B cell (primary cell): ENCODE data around the gene WFDC8. TPM values are rescaled to one million over a fixed set of nuclear protein-coding genes. Genes with fewer than 3 reads are reported as not detected.

Experiments used
- ATAC-seq: fragments of 200-7000 bp; cut with Tn5 transposase; one replicate; pipeline ENCODE4 v1.10.0; 2021; ENCODE audit warnings: low read depth, mild to moderate bottlenecking, moderate number of reproducible peaks, moderate library complexity
- CTCF ChIA-PET: fragments of 350-600 bp; sonication (Branson Sonifier 250); formaldehyde crosslinking; loops from one replicate; lab custom pipeline; 2021; ENCODE audit warnings: antibody characterized with exemption, inconsistent platforms; lab: Charles Lee
- POLR2A ChIA-PET: fragments of 350-600 bp; sonication (Branson Sonifier 250); formaldehyde crosslinking; loops from one replicate; lab custom pipeline; 2021; ENCODE audit warnings: antibody characterized with exemption; lab: Charles Lee
- DNase-seq: peaks from one replicate; pipeline ENCODE4 v3.0.0; 2013
- H2AFZ ChIP-seq: 2 replicates; pipeline ENCODE4 v1.6.1; 2012; ENCODE audit warnings: mild to moderate bottlenecking, low read depth, low read length; ENCODE audit not compliant: insufficient read depth, poor library complexity, severe bottlenecking
- H3K27ac ChIP-seq, 2 donors: 1 replicate in 1 of 2; 2 replicates in 1 of 2; pipeline ENCODE4 v1.5.1; 2012 to 2013; ENCODE audit warnings: low read length in 2 of 2, mild to moderate bottlenecking in 2 of 2, moderate library complexity in 1 of 2
- H3K27me3 ChIP-seq, 4 experiments: fragments of 200-600 bp in 1 of 4; sonication (generic) in 1 of 4; replicated peaks in 1 of 4; 1 replicate in 2 of 4; 2 replicates in 2 of 4; pipeline versions ENCODE4 v1.6.1 to v1.7.0; 2013 to 2016; ENCODE audit warnings: low read length in 3 of 4, mild to moderate bottlenecking in 2 of 4, mixed read lengths in 1 of 4, moderate library complexity in 1 of 4; ENCODE audit not compliant: insufficient read depth in 4 of 4, control insufficient read depth in 3 of 4; ENCODE audit errors: control extremely low read depth in 1 of 4
- H3K36me3 ChIP-seq, 2 experiments: replicated peaks in 1 of 2; 1 replicate in 1 of 2; 2 replicates in 1 of 2; pipeline versions ENCODE4 v1.6.1 to v1.7.1; 2013; ENCODE audit warnings: low read length in 1 of 2; ENCODE audit not compliant: insufficient read depth in 2 of 2, control insufficient read depth in 1 of 2; ENCODE audit errors: control extremely low read depth in 1 of 2, extremely low read depth in 1 of 2
- H3K4me1 ChIP-seq, 2 donors: fragments of 200-600 bp in 1 of 2; sonication (generic) in 1 of 2; 1 replicate in 1 of 2; 2 replicates in 1 of 2; pipeline versions ENCODE4 v1.5.1 to v1.6.1; 2013 to 2017; ENCODE audit warnings: low read length in 2 of 2; ENCODE audit not compliant: control insufficient read depth in 2 of 2, insufficient read depth in 2 of 2
- H3K4me2 ChIP-seq: replicated peaks from 2 replicates; pipeline ENCODE3; 2012; ENCODE audit warnings: mild to moderate bottlenecking, low read depth, low read length; ENCODE audit not compliant: poor library complexity, severe bottlenecking
- H3K4me3 ChIP-seq, 5 experiments: fragments of 200-600 bp in 1 of 5; sonication (generic) in 1 of 5; 1 replicate in 3 of 5; 2 replicates in 2 of 5; pipeline versions ENCODE4 v1.5.1 to v1.7.0; 2011 to 2016; ENCODE audit warnings: low read length in 4 of 5, mild to moderate bottlenecking in 4 of 5, low read depth in 2 of 5, control low read depth in 1 of 5, moderate library complexity in 1 of 5; ENCODE audit not compliant: insufficient read depth in 1 of 5; ENCODE audit errors: control extremely low read depth in 1 of 5, extremely low read depth in 1 of 5
- H3K79me2 ChIP-seq: fragments of 200-600 bp; sonication (generic); one replicate; pipeline ENCODE4 v1.6.0; 2016; ENCODE audit warnings: low read length; ENCODE audit not compliant: control insufficient read depth, insufficient read depth
- H3K9ac ChIP-seq: fragments of 200-600 bp; sonication (generic); 2 replicates; pipeline ENCODE4 v1.6.1; 2017; ENCODE audit warnings: mild to moderate bottlenecking, low read length, moderate library complexity
- H3K9me3 ChIP-seq, 3 donors: one replicate each; pipeline versions ENCODE4 v1.6.1 to v1.7.1; 2013; ENCODE audit warnings: low read length in 2 of 3; ENCODE audit not compliant: control insufficient read depth in 2 of 3, insufficient read depth in 1 of 3; ENCODE audit errors: control extremely low read depth in 1 of 3
- H4K20me1 ChIP-seq: 2 replicates; pipeline ENCODE4 v1.6.0; 2012; ENCODE audit warnings: mild to moderate bottlenecking, low read length; ENCODE audit not compliant: insufficient read depth, control insufficient read depth, poor library complexity, severe bottlenecking
- H3K27ac Mint-ChIP-seq: one replicate; pipeline ENCODE4 v1.8.0; 2021; ENCODE audit warnings: mixed read lengths
- H3K27me3 Mint-ChIP-seq: one replicate; pipeline ENCODE4 v1.8.0; 2021; ENCODE audit warnings: mixed read lengths
- H3K4me1 Mint-ChIP-seq: one replicate; pipeline ENCODE4 v1.8.0; 2021; ENCODE audit warnings: mixed read lengths
- H3K4me3 Mint-ChIP-seq: one replicate; pipeline ENCODE4 v1.8.0; 2021; ENCODE audit warnings: mixed read lengths
- H3K9me3 Mint-ChIP-seq: one replicate; pipeline ENCODE4 v1.8.0; 2022; ENCODE audit warnings: mixed read lengths; ENCODE audit not compliant: insufficient read depth
- EZH2 ChIP-seq: IDR thresholded peaks from 2 replicates; pipeline ENCODE4 v1.6.1; 2012; ENCODE audit warnings: borderline replicate concordance, low read depth, mild to moderate bottlenecking, moderate library complexity, low read length; ENCODE audit not compliant: insufficient read depth, poor library complexity, severe bottlenecking
- WGBS: methylation state at CpG from one replicate; pipeline ENCODE4 v1.1.5; 2013; ENCODE audit warnings: missing lambda C conversion rate; ENCODE audit not compliant: insufficient coverage; 5-methylcytosine and 5-hydroxymethylcytosine counted together
- intact Hi-C: fragments of 100-400 bp; cut with micrococcal nuclease; formaldehyde crosslinking; loops from one replicate; pipeline ENCODE4 v1.10.0; 2022
- polyA plus RNA-seq: library from polyadenylated mRNA; depleted of rRNA; stranded (reverse); fragments of >200 nt; gene quantifications from 2 replicates; pipeline ENCODE4 v1.2.3, GENCODE V29; 2012
- total RNA-seq, 2 donors: library from RNA; stranded (reverse); fragments of 120-200 nt in 1 of 2; gene quantifications; 1 replicate in 1 of 2; 2 replicates in 1 of 2; pipeline versions ENCODE4 v1.2.3 to v1.2.4, GENCODE V29; 2013 to 2022
- TF ChIP-seq, protein P1 (sequence below): fragments of 200-600 bp; IDR thresholded peaks from one replicate; pipeline ENCODE4 v1.8.0; 2022; ENCODE audit warnings: antibody characterized with exemption, mild to moderate bottlenecking

The WFDC8 gene
- total and polyA plus RNA-seq, 2 donors (not counting 1 experiment from before 2014, with no cell fraction given) = not detected

DNA sequence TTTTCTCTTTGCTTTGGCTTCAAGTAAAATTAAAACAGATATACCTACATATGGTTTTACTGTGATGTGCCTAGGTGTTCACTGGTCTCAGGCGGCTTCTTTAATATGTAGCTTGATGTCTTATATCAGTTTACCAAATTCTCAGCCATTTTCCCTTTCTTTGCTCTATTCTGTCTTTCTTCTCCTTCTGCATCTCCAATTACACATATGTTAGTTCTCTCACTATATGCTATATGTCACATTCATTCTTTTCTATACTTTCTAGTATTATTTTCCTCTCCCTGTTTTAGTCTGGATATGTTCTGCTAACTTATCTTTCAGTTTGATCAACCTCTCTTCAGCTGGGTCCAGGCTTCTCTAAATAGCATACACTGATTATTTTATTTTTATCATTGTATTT is 14.4 kb upstream of the WFDC8 start:
- H3K27ac Mint-ChIP-seq = no peak overlapping the region
- no peak for ATAC-seq
- POLR2A ChIA-PET = no interaction called here

DNA sequence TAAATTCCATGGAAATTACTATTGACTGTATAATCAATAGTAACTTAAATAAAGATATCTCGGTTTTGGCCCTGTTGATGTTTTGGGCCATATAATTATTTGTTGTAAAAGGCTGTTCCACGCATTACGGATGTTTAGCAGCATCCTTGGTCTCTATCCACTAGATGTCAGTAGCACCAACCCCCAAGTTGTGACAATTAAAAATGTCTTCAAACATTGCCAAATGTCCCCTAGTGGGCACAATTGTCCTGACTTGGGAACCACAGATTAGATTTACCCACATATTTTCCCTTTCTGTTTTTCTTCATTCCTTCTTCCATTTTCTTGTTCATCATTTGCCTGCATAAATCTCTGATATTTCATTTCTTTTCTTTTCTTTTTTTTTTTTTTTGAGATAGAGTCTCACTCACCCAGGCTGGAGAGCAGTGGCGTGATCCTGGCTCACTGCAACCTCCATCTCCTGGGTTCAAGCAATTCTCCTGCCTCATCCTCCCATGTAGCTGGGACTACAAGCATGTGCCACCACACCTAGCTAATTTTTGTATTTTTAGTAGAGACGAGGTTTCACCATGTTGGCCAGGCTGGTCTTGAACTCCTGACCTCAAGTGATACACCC is 13.6 kb upstream of the WFDC8 start:
- H3K27ac ChIP-seq = no peak overlapping the region
- no peaks in the 10 kb centered on the region for H3K9me3 ChIP-seq
- TF ChIP-seq, protein P1, sequence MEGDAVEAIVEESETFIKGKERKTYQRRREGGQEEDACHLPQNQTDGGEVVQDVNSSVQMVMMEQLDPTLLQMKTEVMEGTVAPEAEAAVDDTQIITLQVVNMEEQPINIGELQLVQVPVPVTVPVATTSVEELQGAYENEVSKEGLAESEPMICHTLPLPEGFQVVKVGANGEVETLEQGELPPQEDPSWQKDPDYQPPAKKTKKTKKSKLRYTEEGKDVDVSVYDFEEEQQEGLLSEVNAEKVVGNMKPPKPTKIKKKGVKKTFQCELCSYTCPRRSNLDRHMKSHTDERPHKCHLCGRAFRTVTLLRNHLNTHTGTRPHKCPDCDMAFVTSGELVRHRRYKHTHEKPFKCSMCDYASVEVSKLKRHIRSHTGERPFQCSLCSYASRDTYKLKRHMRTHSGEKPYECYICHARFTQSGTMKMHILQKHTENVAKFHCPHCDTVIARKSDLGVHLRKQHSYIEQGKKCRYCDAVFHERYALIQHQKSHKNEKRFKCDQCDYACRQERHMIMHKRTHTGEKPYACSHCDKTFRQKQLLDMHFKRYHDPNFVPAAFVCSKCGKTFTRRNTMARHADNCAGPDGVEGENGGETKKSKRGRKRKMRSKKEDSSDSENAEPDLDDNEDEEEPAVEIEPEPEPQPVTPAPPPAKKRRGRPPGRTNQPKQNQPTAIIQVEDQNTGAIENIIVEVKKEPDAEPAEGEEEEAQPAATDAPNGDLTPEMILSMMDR = peak; percentile 75
- TF ChIP-seq EZH2 = no peak
- no peak overlapping the region for H2AFZ ChIP-seq
- peak; percentile 62 for DNase-seq
- no peak overlapping the region for H3K4me3 ChIP-seq
- no peaks in the 10 kb centered on the region for H3K9me3 Mint-ChIP-seq
- POLR2A ChIA-PET = no interaction called here
- H3K4me2 ChIP-seq = no peak overlapping the region
- H4K20me1 ChIP-seq = no peaks in the 10 kb centered on the region
- H3K27me3 Mint-ChIP-seq = peaks cover 33% of the 10 kb centered on the region
- peaks cover 0 to 8% (median 2%) of the 10 kb centered on the region in 4 experiments for H3K27me3 ChIP-seq
- H3K4me3 Mint-ChIP-seq = no peak overlapping the region
- H3K9ac ChIP-seq = no peak overlapping the region
- WGBS = 76% methylated on average over 3 of the region's 5 CpGs
- no peaks in the 10 kb centered on the region for H3K36me3 ChIP-seq
- no peak overlapping the region for H3K27ac Mint-ChIP-seq
- no peaks in the 10 kb centered on the region for H3K4me1 ChIP-seq
- H3K4me1 Mint-ChIP-seq = no peaks in the 10 kb centered on the region
- intact Hi-C loops = no loop called here
- H3K79me2 ChIP-seq = no peaks in the 10 kb centered on the region
- peak; percentile 24 for ATAC-seq
- CTCF ChIA-PET = interaction anchor here (0.7 to 3.7 kb wide), 8 partner anchors 12 to 1454 kb away, joined by 3 to 35 read pairs (median 4); partner anchors contain the start of gene WFDC10A

More for the DNA sequence above, 14.4 kb upstream of the WFDC8 start:
- no peaks in the 10 kb centered on the region for H3K36me3 ChIP-seq
- Mint-ChIP-seq H3K27me3 (peaks cover 39% of the 10 kb centered on the region), H3K4me3 (no peak overlapping the region), H3K4me1 (no peaks in the 10 kb centered on the region), H3K9me3 (no peaks in the 10 kb centered on the region)
- no peak overlapping the region for H3K27ac ChIP-seq
- intact Hi-C loops = no loop called here
- H3K4me3 ChIP-seq = no peak overlapping the region
- H4K20me1 ChIP-seq = no peaks in the 10 kb centered on the region
- peaks cover 0 to 11% (median 8%) of the 10 kb centered on the region in 4 experiments for H3K27me3 ChIP-seq
- CTCF ChIA-PET = interaction anchor here (0.7 to 3.7 kb wide), 4 partner anchors 36 to 177 kb away, joined by 3 to 35 read pairs (median 4); partner anchors contain the start of gene WFDC10A
- no CpG with 5 or more reads among the region's 1 CpG for WGBS
- no peaks in the 10 kb centered on the region for H3K9me3 ChIP-seq
- DNase-seq = no peak
- H3K79me2 ChIP-seq = no peaks in the 10 kb centered on the region
- H3K4me1 ChIP-seq = no peaks in the 10 kb centered on the region
- H3K9ac ChIP-seq = no peak overlapping the region
- TF ChIP-seq EZH2 = no peak
- TF ChIP-seq, protein P1 = no peak
- no peak overlapping the region for H3K4me2 ChIP-seq
- H2AFZ ChIP-seq = no peak overlapping the region
